Hepatocyte (in vitro differentiated cells): ENCODE results near the gene CFAP53. TPM values are rescaled to one million over a fixed set of nuclear protein-coding genes. Genes with fewer than 3 reads are reported as not detected.

Experiments
- DNase-seq: peaks from one replicate; pipeline ENCODE4 v3.0.0-alpha.2; 2016; ENCODE audit warnings: low spot score
- H2AFZ ChIP-seq: fragments of 200-600 bp; sonication (generic); 2 replicates; pipeline ENCODE4 v1.6.0; 2016; ENCODE audit warnings: antibody characterized with exemption, mild to moderate bottlenecking
- H3K27ac ChIP-seq: fragments of 200-600 bp; sonication (generic); 2 replicates; pipeline ENCODE4 v1.5.1; 2016; ENCODE audit warnings: mild to moderate bottlenecking
- H3K27me3 ChIP-seq: fragments of 200-600 bp; sonication (generic); 2 replicates; pipeline ENCODE4 v1.6.1; 2016
- H3K36me3 ChIP-seq: fragments of 200-600 bp; sonication (generic); replicated peaks from 2 replicates; pipeline ENCODE4 v1.5.1; 2016; ENCODE audit warnings: low read depth; ENCODE audit not compliant: insufficient read depth
- H3K4me1 ChIP-seq: fragments of 200-600 bp; sonication (generic); 2 replicates; pipeline ENCODE4 v1.5.1; 2016; ENCODE audit warnings: mild to moderate bottlenecking, moderate library complexity; ENCODE audit not compliant: insufficient read depth
- H3K4me2 ChIP-seq: fragments of 200-600 bp; sonication (generic); 2 replicates; pipeline ENCODE4 v1.6.0; 2016
- H3K4me3 ChIP-seq: fragments of 200-600 bp; sonication (generic); 2 replicates; pipeline ENCODE4 v1.5.1; 2016; ENCODE audit warnings: mild to moderate bottlenecking
- H3K79me2 ChIP-seq: fragments of 200-600 bp; sonication (generic); 2 replicates; pipeline ENCODE4 v1.6.0; 2017; ENCODE audit warnings: mild to moderate bottlenecking
- H3K9me2 ChIP-seq: fragments of 200-600 bp; sonication (generic); replicated peaks from 2 replicates; pipeline ENCODE4 v1.6.0; 2017; ENCODE audit warnings: mild to moderate bottlenecking; ENCODE audit not compliant: insufficient read depth
- H3K9me3 ChIP-seq: fragments of 200-600 bp; sonication (generic); 2 replicates; pipeline ENCODE4 v1.5.1; 2016; ENCODE audit warnings: low read depth, mild to moderate bottlenecking
- H4K20me1 ChIP-seq: fragments of 200-600 bp; sonication (generic); 2 replicates; pipeline ENCODE4 v1.6.0; 2016; ENCODE audit warnings: mild to moderate bottlenecking; ENCODE audit not compliant: insufficient read depth, poor library complexity, severe bottlenecking
- EZH2 ChIP-seq: fragments of 200-600 bp; sonication (generic); IDR thresholded peaks from 2 replicates; pipeline ENCODE4 v1.6.1; 2016; ENCODE audit warnings: antibody characterized with exemption, mild to moderate bottlenecking, borderline replicate concordance
- EZH2phosphoT487 ChIP-seq: fragments of 200-600 bp; sonication (generic); IDR thresholded peaks from one replicate; pipeline ENCODE4 v1.6.1; 2018; ENCODE audit warnings: antibody characterized with exemption, mild to moderate bottlenecking, low read depth, moderate library complexity; ENCODE audit not compliant: unreplicated experiment, severe bottlenecking
- WGBS: methylation state at CpG from one replicate; pipeline ENCODE4 v1.1.6; 2016; ENCODE audit warnings: low lambda C conversion rate; ENCODE audit errors: missing lambda C conversion rate; 5-methylcytosine and 5-hydroxymethylcytosine counted together
- polyA plus RNA-seq: library from polyadenylated mRNA; unstranded; fragments of >200 nt; fragmentation: Nextera tagmentation; extraction: Ambion mirVana; gene quantifications from 2 replicates; pipeline ENCODE4 v1.2.1, GENCODE V29; 2016
- total RNA-seq: library from RNA; depleted of rRNA; stranded (reverse); fragments of >200 nt; gene quantifications from 2 replicates; pipeline ENCODE4 v1.2.3, GENCODE V29; 2014
- TF ChIP-seq, protein P1 (sequence below): fragments of 200-600 bp; sonication (generic); IDR thresholded peaks from 2 replicates; pipeline ENCODE4 v1.5.1; 2016; ENCODE audit warnings: antibody characterized with exemption, mild to moderate bottlenecking; ENCODE audit not compliant: poor library complexity

Gene CFAP53
- total and polyA plus RNA-seq, 2 experiments from 2014 or later = 0.50 to 0.86 TPM

DNA sequence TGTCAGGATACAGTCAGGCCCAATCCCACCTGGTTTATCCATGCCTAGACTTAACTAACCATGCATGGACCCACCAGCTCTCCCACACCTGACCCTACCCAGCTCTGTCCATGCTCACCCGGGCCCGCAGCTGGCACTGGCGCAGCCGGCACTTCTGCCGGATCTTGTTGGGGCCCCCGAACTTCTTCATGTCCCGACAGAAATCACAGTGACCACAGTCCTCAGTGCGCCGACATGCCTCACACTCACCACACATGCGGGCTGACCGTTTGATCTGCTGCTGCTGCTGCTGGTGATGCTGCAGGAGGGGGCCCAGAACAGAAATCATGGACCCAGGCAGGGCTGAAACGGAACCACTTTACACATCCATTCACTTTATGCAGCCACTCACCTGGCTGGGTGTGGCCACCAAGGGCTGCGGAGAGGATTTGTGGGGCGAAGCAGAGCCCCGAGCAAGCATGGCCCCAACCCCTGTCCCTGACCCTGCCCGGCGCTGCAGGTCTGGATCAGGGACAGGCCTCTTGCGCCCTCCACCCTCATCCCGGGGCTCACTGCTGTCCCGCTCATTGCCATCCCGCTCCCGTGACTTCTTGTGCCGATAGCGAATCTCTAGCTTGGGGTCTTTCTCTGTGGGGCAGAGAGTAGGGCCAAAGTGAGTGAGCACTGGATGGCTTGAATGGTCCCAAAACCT lies 19.5 kb upstream of the CFAP53 start:
- no peak overlapping the region for H3K4me3 ChIP-seq
- H3K9me2 ChIP-seq = no peaks in the 10 kb centered on the region
- H3K27me3 ChIP-seq = no peaks in the 10 kb centered on the region
- H4K20me1 ChIP-seq = no peaks in the 10 kb centered on the region
- no peak overlapping the region for H2AFZ ChIP-seq
- no peak for DNase-seq
- H3K9me3 ChIP-seq = no peaks in the 10 kb centered on the region
- H3K4me2 ChIP-seq = peak overlapping the region; percentile 97
- WGBS = 97% methylated on average over 23 of the region's 24 CpGs
- no peak overlapping the region for H3K27ac ChIP-seq
- no peaks in the 10 kb centered on the region for H3K36me3 ChIP-seq
- H3K4me1 ChIP-seq = no peaks in the 10 kb centered on the region
- peaks cover 15% of the 10 kb centered on the region for H3K79me2 ChIP-seq
- TF ChIP-seq EZH2 = no peak
- TF ChIP-seq, protein P1, sequence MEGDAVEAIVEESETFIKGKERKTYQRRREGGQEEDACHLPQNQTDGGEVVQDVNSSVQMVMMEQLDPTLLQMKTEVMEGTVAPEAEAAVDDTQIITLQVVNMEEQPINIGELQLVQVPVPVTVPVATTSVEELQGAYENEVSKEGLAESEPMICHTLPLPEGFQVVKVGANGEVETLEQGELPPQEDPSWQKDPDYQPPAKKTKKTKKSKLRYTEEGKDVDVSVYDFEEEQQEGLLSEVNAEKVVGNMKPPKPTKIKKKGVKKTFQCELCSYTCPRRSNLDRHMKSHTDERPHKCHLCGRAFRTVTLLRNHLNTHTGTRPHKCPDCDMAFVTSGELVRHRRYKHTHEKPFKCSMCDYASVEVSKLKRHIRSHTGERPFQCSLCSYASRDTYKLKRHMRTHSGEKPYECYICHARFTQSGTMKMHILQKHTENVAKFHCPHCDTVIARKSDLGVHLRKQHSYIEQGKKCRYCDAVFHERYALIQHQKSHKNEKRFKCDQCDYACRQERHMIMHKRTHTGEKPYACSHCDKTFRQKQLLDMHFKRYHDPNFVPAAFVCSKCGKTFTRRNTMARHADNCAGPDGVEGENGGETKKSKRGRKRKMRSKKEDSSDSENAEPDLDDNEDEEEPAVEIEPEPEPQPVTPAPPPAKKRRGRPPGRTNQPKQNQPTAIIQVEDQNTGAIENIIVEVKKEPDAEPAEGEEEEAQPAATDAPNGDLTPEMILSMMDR = no peak
- no peak for TF ChIP-seq EZH2phosphoT487

- H3K4me3 ChIP-seq = no peak overlapping the region
- no peaks in the 10 kb centered on the region for H3K36me3 ChIP-seq
- TF ChIP-seq EZH2phosphoT487 = no peak
- TF ChIP-seq, protein P1 = no peak
- TF ChIP-seq EZH2 = no peak
- H3K4me1 ChIP-seq = peaks cover 4% of the 10 kb centered on the region
- H3K9me2 ChIP-seq = no peaks in the 10 kb centered on the region
- no peaks in the 10 kb centered on the region for H4K20me1 ChIP-seq
- 97% methylated on average over 13 of the region's 13 CpGs for WGBS
- no peaks in the 10 kb centered on the region for H3K27me3 ChIP-seq
- H3K27ac ChIP-seq = no peak overlapping the region
- no peaks in the 10 kb centered on the region for H3K9me3 ChIP-seq
- no peak for DNase-seq
- H3K79me2 ChIP-seq = peaks cover 22% of the 10 kb centered on the region
- no peak overlapping the region for H2AFZ ChIP-seq
- no peak overlapping the region for H3K4me2 ChIP-seq
Observed at GRCh38 chr18:50285071-50285470, 18.8 kb upstream of the CFAP53 start.

- no peaks in the 10 kb centered on the region for H3K9me3 ChIP-seq
- H3K4me1 ChIP-seq = peaks cover 11% of the 10 kb centered on the region
- H4K20me1 ChIP-seq = no peaks in the 10 kb centered on the region
- no peak overlapping the region for H3K4me3 ChIP-seq
- H3K79me2 ChIP-seq = peaks cover 29% of the 10 kb centered on the region
- 94% methylated on average over 15 of the region's 15 CpGs for WGBS
- no peaks in the 10 kb centered on the region for H3K9me2 ChIP-seq
- no peak overlapping the region for H3K27ac ChIP-seq
- H3K27me3 ChIP-seq = no peaks in the 10 kb centered on the region
- H3K36me3 ChIP-seq = no peaks in the 10 kb centered on the region
- H2AFZ ChIP-seq = no peak overlapping the region
- H3K4me2 ChIP-seq = no peak overlapping the region
- no peak for DNase-seq
- TF ChIP-seq, protein P1 = no peak
- TF ChIP-seq EZH2phosphoT487 (no peak), EZH2 (no peak)
Observed at GRCh38 chr18:50284255-50284885, 18.1 kb upstream of the CFAP53 start.
